CD4-positive, CD25-positive, alpha-beta regulatory T cell (primary cell): ENCODE results near the gene MRPS26. TPM values are rescaled to one million over a fixed set of nuclear protein-coding genes. Genes with fewer than 3 reads are reported as not detected.
"Not testable (repeated sequence)": the region's sequence is repeated elsewhere in the genome, so short reads cannot be mapped to it uniquely, and the experiment has no call there.

Source experiments
- ATAC-seq, 2 donors: fragments of 150-1000 bp; cut with Tn5 transposase; one replicate each; pipeline ENCODE4 v1.10.0; 2021; ENCODE audit warnings: low read depth in 2 of 2, moderate number of reproducible peaks in 2 of 2, moderate library complexity in 1 of 2
- DNase-seq, 3 donors: peaks; one replicate each; pipeline versions ENCODE4 v3.0.0 to v3.0.0-alpha.2; 2012 to 2022; ENCODE audit warnings: mixed read lengths in 1 of 3
- H3K27ac ChIP-seq: one replicate; pipeline ENCODE4 v1.7.0; 2013; ENCODE audit warnings: mild to moderate bottlenecking, low read length; ENCODE audit not compliant: insufficient read depth, poor library complexity, severe bottlenecking
- H3K27me3 ChIP-seq: one replicate; pipeline ENCODE4 v1.7.0; 2013; ENCODE audit warnings: low read length; ENCODE audit not compliant: control insufficient read depth, insufficient read depth
- H3K36me3 ChIP-seq: one replicate; pipeline ENCODE4 v1.7.0; 2013; ENCODE audit warnings: mild to moderate bottlenecking, low read length, moderate library complexity; ENCODE audit not compliant: control insufficient read depth, insufficient read depth
- H3K4me1 ChIP-seq: 2 replicates; pipeline ENCODE4 v1.7.0; 2013; ENCODE audit warnings: mild to moderate bottlenecking, low read length; ENCODE audit not compliant: insufficient read depth, control insufficient read depth, poor library complexity, severe bottlenecking
- H3K4me3 ChIP-seq: one replicate; pipeline ENCODE4 v1.7.0; 2013; ENCODE audit warnings: low read depth, mild to moderate bottlenecking, low read length, moderate library complexity
- H3K9me3 ChIP-seq, 2 experiments: 1 replicate in 1 of 2; 2 replicates in 1 of 2; pipeline ENCODE4 v1.7.0; 2013; ENCODE audit warnings: low read length in 2 of 2, mild to moderate bottlenecking in 1 of 2, moderate library complexity in 1 of 2; ENCODE audit not compliant: control insufficient read depth in 2 of 2
- H3K27ac Mint-ChIP-seq, 3 donors: one replicate each; pipeline ENCODE4 v1.8.0; 2020 to 2022; ENCODE audit warnings: mild to moderate bottlenecking in 3 of 3, mixed read lengths in 3 of 3, moderate library complexity in 2 of 3
- H3K27me3 Mint-ChIP-seq: one replicate; pipeline ENCODE4 v1.8.0; 2022; ENCODE audit warnings: mild to moderate bottlenecking, mixed read lengths
- H3K36me3 Mint-ChIP-seq: one replicate; pipeline ENCODE4 v1.8.0; 2020; ENCODE audit warnings: mixed read lengths
- H3K4me1 Mint-ChIP-seq, 4 donors: one replicate each; pipeline ENCODE4 v1.8.0; 2020 to 2022; ENCODE audit warnings: mixed read lengths in 4 of 4, mild to moderate bottlenecking in 1 of 4
- H3K4me3 Mint-ChIP-seq, 4 donors: one replicate each; pipeline ENCODE4 v1.8.0; 2020 to 2022; ENCODE audit warnings: mild to moderate bottlenecking in 4 of 4, mixed read lengths in 4 of 4, moderate library complexity in 3 of 4
- H3K9me3 Mint-ChIP-seq, 7 donors: one replicate each; pipeline ENCODE4 v1.8.0; 2020 to 2022; ENCODE audit warnings: mixed read lengths in 7 of 7, mild to moderate bottlenecking in 3 of 7, moderate library complexity in 2 of 7
- polyA plus RNA-seq, 4 donors: library from polyadenylated mRNA; unstranded; fragments of 300-500 nt; fragmentation: Illumina TruSeq; gene quantifications; one replicate each; pipeline ENCODE4 v1.2.3, GENCODE V29; 2021
- total RNA-seq: library from RNA; stranded (reverse); gene quantifications from one replicate; pipeline ENCODE4 v1.2.3, GENCODE V29; 2022

Gene MRPS26
- total and polyA plus RNA-seq, 5 donors from 2014 or later: 17.6 to 78.8 (median 72.5) TPM

DNA sequence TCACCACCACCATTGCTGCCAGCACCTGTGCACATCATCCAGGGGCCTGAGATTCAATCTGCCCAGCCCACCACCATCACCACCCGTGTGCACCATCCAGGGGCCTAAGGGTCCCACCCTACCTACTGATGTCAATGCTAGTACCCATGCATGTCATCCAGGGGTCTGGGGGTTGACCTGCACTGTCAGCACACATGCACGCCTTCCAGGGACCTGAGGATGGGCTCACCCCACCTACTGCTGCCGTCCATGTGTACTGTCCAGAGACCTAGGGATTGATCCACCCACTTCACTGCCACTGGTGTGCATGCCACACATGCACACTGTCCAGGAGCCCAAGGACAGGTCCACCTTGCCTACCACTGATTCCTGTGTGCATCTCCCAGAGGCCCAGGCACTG, 13.6 kb downstream of the MRPS26 start:
- H3K36me3 Mint-ChIP-seq: peaks cover under 1% of the 10 kb centered on the region
- no peak for ATAC-seq
- H3K27me3 ChIP-seq: no peaks in the 10 kb centered on the region

DNA sequence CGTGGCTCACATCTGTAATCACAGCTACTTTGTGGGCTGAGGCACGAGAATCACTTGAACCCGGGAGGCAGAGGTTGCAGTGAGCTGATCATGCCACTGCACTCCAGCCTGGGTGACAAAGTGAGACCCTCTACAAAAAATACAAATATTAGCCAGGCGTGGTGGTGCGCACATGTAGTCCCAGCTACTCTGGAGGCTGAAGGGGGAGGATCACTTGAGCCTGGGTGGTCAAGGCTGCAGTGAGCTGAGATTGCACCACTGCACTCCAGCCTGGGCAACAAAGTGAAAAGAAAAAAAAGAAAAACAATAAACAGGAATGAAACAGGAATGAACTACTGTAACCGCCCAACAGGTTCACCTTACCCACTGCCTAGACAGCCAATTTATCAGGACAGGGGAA, 18.3 kb downstream of the MRPS26 start:
- peaks cover 14 to 42% (median 20%) of the 10 kb centered on the region in 4 donors for H3K4me1 Mint-ChIP-seq
- peak overlapping the region in 2 of 3 donors; percentile 33 to 69 for H3K27ac Mint-ChIP-seq
- not testable (repeated sequence) for DNase-seq, H3K4me1 ChIP-seq, ATAC-seq, H3K27me3 ChIP-seq, H3K9me3 ChIP-seq, H3K36me3 Mint-ChIP-seq, H3K4me3 ChIP-seq, H3K9me3 Mint-ChIP-seq, H3K27me3 Mint-ChIP-seq, H3K36me3 ChIP-seq, H3K27ac ChIP-seq
- peak overlapping the region in 1 of 4 donors; percentile 34 for H3K4me3 Mint-ChIP-seq

More for the DNA sequence above, 13.6 kb downstream of the MRPS26 start:
- Mint-ChIP-seq H3K27ac (peak overlapping the region in 1 of 3 donors; percentile 69), H3K9me3 (no peaks in the 10 kb centered on the region), H3K4me1 (peaks cover 9 to 20% (median 12%) of the 10 kb centered on the region in 4 donors), H3K27me3 (no peaks in the 10 kb centered on the region), H3K4me3 (no peak overlapping the region)
- no peak for DNase-seq
- H3K4me3 ChIP-seq: no peak overlapping the region
- no peaks in the 10 kb centered on the region for H3K9me3 ChIP-seq
- no peaks in the 10 kb centered on the region for H3K36me3 ChIP-seq
- no peak overlapping the region for H3K27ac ChIP-seq
- H3K4me1 ChIP-seq: no peaks in the 10 kb centered on the region

DNA sequence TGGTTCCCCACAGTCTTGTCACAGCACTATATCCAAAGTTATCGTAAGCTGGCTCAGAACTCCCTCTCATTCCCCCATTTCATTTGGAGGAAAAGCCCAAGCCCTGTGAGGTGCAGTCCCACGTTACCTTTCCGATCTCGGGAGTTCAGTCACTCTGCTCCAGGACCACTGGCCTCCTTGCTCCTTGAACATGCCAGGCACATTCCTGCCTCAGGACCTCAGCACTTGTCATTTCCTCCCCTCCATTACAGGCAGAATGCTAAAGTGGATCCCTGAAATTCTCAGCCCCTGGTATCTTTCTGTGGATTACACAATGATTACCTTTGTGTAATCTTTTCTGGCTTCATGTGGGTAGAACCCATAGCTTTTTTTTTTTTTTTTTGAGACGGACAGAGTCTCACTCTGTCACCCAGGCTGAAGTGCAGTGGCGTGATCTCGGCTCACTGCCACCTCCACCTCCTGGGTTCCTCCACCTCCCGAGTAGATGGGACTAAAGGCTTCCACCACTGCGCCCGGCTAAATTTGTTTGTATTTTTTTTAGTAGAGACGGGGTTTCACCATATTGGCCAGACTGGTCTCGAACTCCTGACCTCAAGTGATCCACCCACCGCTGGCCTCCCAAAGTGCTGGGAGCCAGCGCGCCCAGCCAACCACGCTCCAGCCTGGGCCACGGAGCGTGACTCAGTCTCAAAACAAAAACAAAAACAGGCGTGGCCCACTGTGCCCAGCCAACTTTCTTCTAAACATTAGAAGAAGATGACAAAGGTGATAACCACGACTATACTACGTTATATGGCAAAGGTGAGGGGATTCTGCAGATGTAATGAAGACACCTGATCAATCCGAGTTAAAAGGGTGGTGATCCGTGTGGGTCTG, 21.5 kb downstream of the MRPS26 start:
- ATAC-seq (no peak), DNase-seq (no peak)
- H3K27ac ChIP-seq: no peak overlapping the region
- no peaks in the 10 kb centered on the region for H3K9me3 ChIP-seq
- Mint-ChIP-seq H3K4me3 (no peak overlapping the region), H3K36me3 (peaks cover 3% of the 10 kb centered on the region), H3K27ac (no peak overlapping the region), H3K27me3 (peaks cover 11% of the 10 kb centered on the region), H3K9me3 (peaks cover 0 to 1% (median 0%) of the 10 kb centered on the region in 7 donors), H3K4me1 (peaks cover 10 to 37% (median 17%) of the 10 kb centered on the region in 4 donors)
- peaks cover 12% of the 10 kb centered on the region for H3K4me1 ChIP-seq
- H3K27me3 ChIP-seq: no peaks in the 10 kb centered on the region
- no peaks in the 10 kb centered on the region for H3K36me3 ChIP-seq
- no peak overlapping the region for H3K4me3 ChIP-seq

- Mint-ChIP-seq H3K9me3 (peaks cover 0 to 1% (median 0%) of the 10 kb centered on the region in 7 donors), H3K4me3 (no peak overlapping the region), H3K27me3 (peaks cover 12% of the 10 kb centered on the region), H3K27ac (peak overlapping the region in 1 of 3 donors; percentile 50), H3K4me1 (peaks cover 10 to 42% (median 17%) of the 10 kb centered on the region in 4 donors), H3K36me3 (peaks cover 3% of the 10 kb centered on the region)
- Histone ChIP-seq H3K9me3 (no peaks in the 10 kb centered on the region), H3K27me3 (no peaks in the 10 kb centered on the region), H3K27ac (no peak overlapping the region), H3K4me1 (peaks cover 15% of the 10 kb centered on the region), H3K4me3 (no peak overlapping the region), H3K36me3 (no peaks in the 10 kb centered on the region)
- DNase-seq (no peak), ATAC-seq (no peak)
Measured at GRCh38 chr20:3068075-3068474, 22.2 kb downstream of the MRPS26 start.

DNA sequence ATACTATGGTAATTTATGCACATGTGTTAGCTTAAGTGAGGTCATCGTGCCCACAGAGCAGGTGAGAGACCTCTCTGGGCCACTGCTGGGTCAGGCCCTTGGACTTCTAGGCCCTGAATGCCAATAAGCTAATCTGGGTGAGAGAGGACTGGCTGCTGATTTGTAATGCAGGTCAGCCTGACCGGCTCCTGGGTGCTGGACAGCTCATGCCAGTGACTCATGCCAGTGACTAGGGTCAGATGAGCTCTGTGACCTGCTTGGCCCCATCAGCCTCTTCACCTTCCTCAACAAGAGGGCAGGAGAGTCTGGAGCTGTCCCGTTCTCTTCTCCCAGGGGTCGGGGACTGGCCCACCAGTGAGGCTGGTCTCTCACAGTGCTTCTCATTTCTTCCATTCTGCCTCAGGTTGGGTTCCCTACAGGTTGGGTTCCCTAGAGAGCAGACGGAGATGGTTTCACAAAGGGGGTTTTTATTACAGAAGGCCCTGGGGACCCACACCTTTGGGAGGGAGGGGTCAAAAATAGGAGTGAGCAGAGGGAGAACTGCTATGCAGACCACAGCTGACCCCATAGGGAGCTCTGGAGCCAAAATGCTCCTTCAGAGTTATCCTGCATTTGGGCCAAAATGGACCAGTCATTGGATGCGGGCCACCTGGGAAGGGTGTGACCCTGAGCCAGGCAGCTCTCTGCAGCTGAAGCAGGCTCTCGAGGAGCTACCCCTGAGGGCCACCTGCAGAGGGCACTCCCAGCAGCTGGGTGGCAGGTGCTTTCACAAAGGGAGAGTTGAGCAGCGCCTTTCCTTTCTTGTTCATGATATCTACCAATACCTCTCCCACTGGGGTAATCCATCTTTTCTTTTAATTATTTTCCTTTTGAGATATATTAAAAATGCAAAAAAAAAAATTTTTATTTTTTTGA, 23.4 kb downstream of the MRPS26 start:
- Mint-ChIP-seq H3K9me3 (peaks cover 0 to 1% (median 0%) of the 10 kb centered on the region in 7 donors), H3K27me3 (peaks cover 12% of the 10 kb centered on the region), H3K27ac (peak overlapping the region in 2 of 3 donors; percentile 35 to 50), H3K36me3 (peaks cover 3% of the 10 kb centered on the region), H3K4me1 (peaks cover 10 to 45% (median 16%) of the 10 kb centered on the region in 4 donors), H3K4me3 (no peak overlapping the region)
- Histone ChIP-seq H3K27ac (no peak overlapping the region), H3K4me3 (no peak overlapping the region), H3K27me3 (no peaks in the 10 kb centered on the region), H3K36me3 (no peaks in the 10 kb centered on the region), H3K9me3 (no peaks in the 10 kb centered on the region), H3K4me1 (peaks cover 15% of the 10 kb centered on the region)
- DNase-seq (peak in 2 of 3 donors; percentile 55 to 60), ATAC-seq (peak in 1 of 2 donors; percentile 35)

- no peak overlapping the region for H3K27ac ChIP-seq
Measured at GRCh38 chr20:3070725-3071124, 24.9 kb downstream of the MRPS26 start.

GRCh38 chr20:3071266-3071609, 25.4 kb downstream of the MRPS26 start:
- no peaks in the 10 kb centered on the region for H3K36me3 Mint-ChIP-seq
- H3K27me3 ChIP-seq: no peaks in the 10 kb centered on the region
- no peak overlapping the region for H3K4me3 ChIP-seq
- H3K9me3 Mint-ChIP-seq: peaks cover 0 to 1% (median 0%) of the 10 kb centered on the region in 7 donors
- peak overlapping the region; percentile 81 to 95 (median 92) for H3K4me3 Mint-ChIP-seq
- no peak for DNase-seq
- H3K9me3 ChIP-seq: no peaks in the 10 kb centered on the region
- H3K27me3 Mint-ChIP-seq: peaks cover 12% of the 10 kb centered on the region
- H3K27ac Mint-ChIP-seq: peak overlapping the region in 2 of 3 donors; percentile 10 to 36
- no peaks in the 10 kb centered on the region for H3K36me3 ChIP-seq
- ATAC-seq: no peak
- peaks cover 5 to 38% (median 9%) of the 10 kb centered on the region in 4 donors for H3K4me1 Mint-ChIP-seq
- peak overlapping the region; percentile 55 for H3K27ac ChIP-seq
- peaks cover 15% of the 10 kb centered on the region for H3K4me1 ChIP-seq

More at GRCh38 chr20:3070725-3071124, 24.9 kb downstream of the MRPS26 start:
- Mint-ChIP-seq H3K36me3 (no peaks in the 10 kb centered on the region), H3K27ac (peak overlapping the region in 2 of 3 donors; percentile 10 to 83), H3K27me3 (peaks cover 12% of the 10 kb centered on the region), H3K9me3 (peaks cover 0 to 1% (median 0%) of the 10 kb centered on the region in 7 donors), H3K4me1 (peaks cover 5 to 41% (median 9%) of the 10 kb centered on the region in 4 donors), H3K4me3 (peak overlapping the region; percentile 81 to 95 (median 92))
- Histone ChIP-seq H3K36me3 (no peaks in the 10 kb centered on the region), H3K4me3 (no peak overlapping the region), H3K27me3 (no peaks in the 10 kb centered on the region), H3K4me1 (peaks cover 15% of the 10 kb centered on the region), H3K9me3 (no peaks in the 10 kb centered on the region)
- DNase-seq: no peak
- ATAC-seq: no peak
